GM23248 (cell line): ENCODE measurements around the gene ST3GAL3. TPM values are rescaled to one million over a fixed set of nuclear protein-coding genes. Genes with fewer than 3 reads are reported as not detected.

Experiments
- DNase-seq: peaks from one replicate; pipeline ENCODE4 v3.0.0-alpha.2; 2015
- H2AFZ ChIP-seq: fragments of 200-600 bp; sonication (generic); 2 replicates; pipeline ENCODE4 v1.6.1; 2016; ENCODE audit warnings: antibody characterized with exemption
- H3F3A ChIP-seq: fragments of 200-600 bp; sonication (generic); 2 replicates; pipeline ENCODE4 v1.6.1; 2016; ENCODE audit warnings: mild to moderate bottlenecking, antibody characterized with exemption, mixed run types; ENCODE audit not compliant: insufficient read depth
- H3K27ac ChIP-seq: fragments of 200-600 bp; sonication (generic); 2 replicates; pipeline ENCODE4 v1.5.1; 2016; ENCODE audit warnings: mild to moderate bottlenecking
- H3K27me3 ChIP-seq: fragments of 200-600 bp; sonication (generic); replicated peaks from 2 replicates; pipeline ENCODE4 v1.6.1; 2016; ENCODE audit warnings: mild to moderate bottlenecking; ENCODE audit not compliant: insufficient read depth
- H3K36me3 ChIP-seq: fragments of 200-600 bp; sonication (generic); 2 replicates; pipeline ENCODE4 v1.6.1; 2016; ENCODE audit warnings: low read depth, mild to moderate bottlenecking
- H3K4me1 ChIP-seq: fragments of 200-600 bp; sonication (generic); 2 replicates; pipeline ENCODE4 v1.6.1; 2016; ENCODE audit warnings: mild to moderate bottlenecking; ENCODE audit not compliant: insufficient read depth
- H3K4me2 ChIP-seq: fragments of 200-600 bp; sonication (generic); one replicate; pipeline ENCODE4 v1.6.1; 2016; ENCODE audit warnings: mild to moderate bottlenecking; ENCODE audit not compliant: unreplicated experiment
- H3K4me3 ChIP-seq: fragments of 200-600 bp; sonication (generic); 2 replicates; pipeline ENCODE4 v1.5.1; 2016; ENCODE audit warnings: mild to moderate bottlenecking
- H3K79me2 ChIP-seq: fragments of 200-600 bp; sonication (generic); 2 replicates; pipeline ENCODE4 v1.6.1; 2016; ENCODE audit warnings: mild to moderate bottlenecking; ENCODE audit not compliant: insufficient read depth
- H3K9ac ChIP-seq: fragments of 200-600 bp; sonication (generic); 2 replicates; pipeline ENCODE4 v1.6.1; 2016; ENCODE audit warnings: mild to moderate bottlenecking
- H3K9me2 ChIP-seq: fragments of 200-600 bp; sonication (generic); 2 replicates; pipeline ENCODE4 v1.6.1; 2016; ENCODE audit warnings: mixed run types, mild to moderate bottlenecking, moderate library complexity; ENCODE audit not compliant: insufficient read depth
- H3K9me3 ChIP-seq: fragments of 200-600 bp; sonication (generic); one replicate; pipeline ENCODE4 v1.6.1; 2017; ENCODE audit warnings: low read depth
- H4K20me1 ChIP-seq: fragments of 200-600 bp; sonication (generic); 2 replicates; pipeline ENCODE4 v1.6.0; 2016; ENCODE audit not compliant: insufficient read depth
- EZH2 ChIP-seq: fragments of 200-600 bp; sonication (generic); IDR thresholded peaks from 2 replicates; pipeline ENCODE4 v1.6.1; 2018; ENCODE audit warnings: antibody characterized with exemption, mild to moderate bottlenecking; ENCODE audit not compliant: insufficient read depth, poor library complexity, severe bottlenecking
- EZH2phosphoT487 ChIP-seq: fragments of 200-600 bp; sonication (generic); IDR thresholded peaks from 2 replicates; pipeline ENCODE4 v1.6.1; 2018; ENCODE audit warnings: antibody characterized with exemption, moderate library complexity, mild to moderate bottlenecking, low read depth; ENCODE audit not compliant: insufficient read depth
- WGBS, 2 experiments: methylation state at CpG; one replicate each; pipeline ENCODE4 v1.1.6; 2015 to 2017; ENCODE audit warnings: low lambda C conversion rate in 2 of 2, low coverage in 1 of 2; ENCODE audit errors: missing lambda C conversion rate in 2 of 2; 5-methylcytosine and 5-hydroxymethylcytosine counted together
- in situ Hi-C: fragments of 300-500 bp; cut with MboI; formaldehyde crosslinking; loops from 2 replicates; pipeline ENCODE4 v1.15.0; 2020
- polyA plus RNA-seq: library from polyadenylated mRNA; unstranded; fragments of >200 nt; fragmentation: Nextera tagmentation; extraction: Ambion mirVana; gene quantifications from 2 replicates; pipeline ENCODE4 v1.2.1, GENCODE V29; 2016
- total RNA-seq: library from RNA; depleted of rRNA; stranded (reverse); fragments of >200 nt; shearing (Covaris generic); gene quantifications from 2 replicates; pipeline ENCODE4 v1.2.3, GENCODE V29; 2014

Gene ST3GAL3
- total and polyA plus RNA-seq, 2 experiments from 2014 or later = 9.7 to 13.8 TPM

GRCh38 chr1:43783096-43783670, 75.8 kb downstream of the ST3GAL3 start:
- Histone ChIP-seq H3K9me3 (no peaks in the 10 kb centered on the region), H3K4me3 (no peak overlapping the region), H3K27me3 (no peaks in the 10 kb centered on the region), H3K4me1 (peaks cover 24% of the 10 kb centered on the region), H3K9ac (no peak overlapping the region), H3K9me2 (no peaks in the 10 kb centered on the region), H4K20me1 (no peaks in the 10 kb centered on the region), H3K36me3 (no peaks in the 10 kb centered on the region), H3K4me2 (no peak overlapping the region), H3K79me2 (peaks cover 13% of the 10 kb centered on the region), H3F3A (peaks cover 23% of the 10 kb centered on the region; the same call in 1 of the 2 replicates), H2AFZ (no peak overlapping the region), H3K27ac (0 out of 2 replicates have a peak overlapping the region, but pooled peaks have one; percentile 23)
- no peak for DNase-seq
- WGBS, 2 experiments = 85 to 88% methylated on average over 4 of the region's 4 CpGs
- in situ Hi-C loops = no loop called here
- TF ChIP-seq EZH2phosphoT487 (no peak), EZH2 (no peak)

- peak; percentile 56 for DNase-seq
- Histone ChIP-seq H3K36me3 (no peaks in the 10 kb centered on the region), H3K27me3 (no peaks in the 10 kb centered on the region), H3K9me2 (no peaks in the 10 kb centered on the region), H3K27ac (0 out of 2 replicates have a peak overlapping the region, but pooled peaks have one; percentile 23), H3K4me1 (peaks cover 24% of the 10 kb centered on the region), H2AFZ (no peak overlapping the region), H3K4me3 (no peak overlapping the region), H3K9ac (no peak overlapping the region), H3K4me2 (no peak overlapping the region), H3K79me2 (peaks cover 17% of the 10 kb centered on the region), H4K20me1 (no peaks in the 10 kb centered on the region), H3K9me3 (no peaks in the 10 kb centered on the region), H3F3A (peaks cover 23% of the 10 kb centered on the region; the same call in 1 of the 2 replicates)
- 94 to 100% methylated on average over 3 of the region's 3 CpGs for WGBS, 2 experiments
- in situ Hi-C loops = no loop called here
- TF ChIP-seq EZH2 (no peak), EZH2phosphoT487 (no peak)
These were observed 76.4 kb downstream of the ST3GAL3 start for GRCh38 chr1:43783671-43784205.

GRCh38 chr1:43786201-43786958, 79.0 kb downstream of the ST3GAL3 start:
- TF ChIP-seq EZH2phosphoT487 = no peak
- TF ChIP-seq EZH2 = no peak

GRCh38 chr1:43786960-43787359, 79.6 kb downstream of the ST3GAL3 start:
- H3K4me2 ChIP-seq = no peak overlapping the region
- no peak for TF ChIP-seq EZH2
- TF ChIP-seq EZH2phosphoT487 = no peak
- no peak overlapping the region for H2AFZ ChIP-seq
- H3K9me3 ChIP-seq = no peaks in the 10 kb centered on the region
- 14 to 20% methylated on average over 1 of the region's 1 CpG for WGBS, 2 experiments
- H3F3A ChIP-seq = peaks cover 23% of the 10 kb centered on the region; the same call in 1 of the 2 replicates
- H3K9me2 ChIP-seq = no peaks in the 10 kb centered on the region
- no peaks in the 10 kb centered on the region for H3K36me3 ChIP-seq
- in situ Hi-C loops = no loop called here
- no peaks in the 10 kb centered on the region for H3K27me3 ChIP-seq
- peaks cover 23% of the 10 kb centered on the region for H3K79me2 ChIP-seq
- H3K9ac ChIP-seq = peak overlapping the region; percentile 41; the same call in 1 of the 2 replicates
- H3K4me1 ChIP-seq = peaks cover 24% of the 10 kb centered on the region
- peak overlapping the region; percentile 33 for H3K27ac ChIP-seq
- peak; percentile 61 for DNase-seq
- no peak overlapping the region for H3K4me3 ChIP-seq
- no peaks in the 10 kb centered on the region for H4K20me1 ChIP-seq

More at GRCh38 chr1:43786201-43786958, 79.0 kb downstream of the ST3GAL3 start:
- Histone ChIP-seq H4K20me1 (no peaks in the 10 kb centered on the region), H3K9me3 (no peaks in the 10 kb centered on the region), H3F3A (peaks cover 23% of the 10 kb centered on the region; the same call in 1 of the 2 replicates), H3K27me3 (no peaks in the 10 kb centered on the region), H3K79me2 (peaks cover 19% of the 10 kb centered on the region), H3K36me3 (no peaks in the 10 kb centered on the region), H2AFZ (no peak overlapping the region), H3K4me1 (peaks cover 24% of the 10 kb centered on the region), H3K4me3 (no peak overlapping the region), H3K27ac (peak overlapping the region; percentile 33), H3K9me2 (no peaks in the 10 kb centered on the region), H3K9ac (peak overlapping the region; percentile 41; the same call in 1 of the 2 replicates), H3K4me2 (no peak overlapping the region)
- in situ Hi-C loops = no loop called here
- DNase-seq = peak; percentile 45
- 68 to 70% methylated on average over 13 of the region's 13 CpGs for WGBS, 2 experiments
